ENCODE results near the gene TGFB1. TPM values are rescaled to one million over a fixed set of nuclear protein-coding genes. Genes with fewer than 3 reads are reported as not detected.

Gene TGFB1
- total and polyA plus RNA-seq, 2 of the 13 experiments (the other 11 are each of a cell fraction or from before 2014, with no cell fraction given), result 4.1 to 5.4 TPM

- TF ChIP-seq TFE3 (CRISPR knock-in tag; IDR thresholded peaks at IDR 0.05) (0 out of 2 replicates have a peak, but pooled peaks have one; percentile 34), RFXANK (CRISPR knock-in tag; IDR thresholded peaks at IDR 0.05) (no peak), MAFG (CRISPR knock-in tag; IDR thresholded peaks at IDR 0.05) (no peak), ZSCAN30 (CRISPR knock-in tag; IDR thresholded peaks at IDR 0.05) (no peak), ZNF670 (CRISPR knock-in tag; IDR thresholded peaks at IDR 0.05; ENCODE audit: borderline replicate concordance) (no peak), SMAD9 (CRISPR knock-in tag; IDR thresholded peaks at IDR 0.05) (no peak), KLF13 (CRISPR knock-in tag; IDR thresholded peaks at IDR 0.05) (no peak), ZFX (CRISPR knock-in tag; IDR thresholded peaks at IDR 0.05; ENCODE audit: low read depth) (0 out of 2 replicates have a peak, but pooled peaks have one; percentile 39), KAT7 (CRISPR knock-in tag; IDR thresholded peaks at IDR 0.05; ENCODE audit: borderline replicate concordance) (0 out of 2 replicates have a peak, but pooled peaks have one; percentile 33), MAZ (IDR thresholded peaks at IDR 0.05; ENCODE audit: borderline replicate concordance, low read depth, low read length) (peak; percentile 54), MAZ (CRISPR knock-in tag; IDR thresholded peaks at IDR 0.05; ENCODE audit: low read depth) (peak; percentile 68), ZNF800 (CRISPR knock-in tag; IDR thresholded peaks at IDR 0.05) (no peak), ELF4 (CRISPR knock-in tag; IDR thresholded peaks at IDR 0.05; ENCODE audit: borderline replicate concordance) (no peak), GATAD1 (CRISPR knock-in tag; IDR thresholded peaks at IDR 0.05) (peak; percentile 12; the same call in 1 of the 2 replicates), SMC3 (IDR thresholded peaks at IDR 0.05; ENCODE audit: low read length) (no peak; the same call in 1 of the 2 replicates), GABPB1 (CRISPR knock-in tag; IDR thresholded peaks at IDR 0.05) (peak; percentile 62; the same call in 1 of the 2 replicates), ZNF124 (CRISPR knock-in tag; IDR thresholded peaks at IDR 0.05) (no peak), ZNF609 (CRISPR knock-in tag; IDR thresholded peaks at IDR 0.05; ENCODE audit: borderline replicate concordance) (no peak), NCOA2 (CRISPR knock-in tag; IDR thresholded peaks at IDR 0.05) (no peak), ZNF550 (CRISPR knock-in tag; IDR thresholded peaks at IDR 0.05; ENCODE audit: borderline replicate concordance) (0 out of 2 replicates have a peak, but pooled peaks have one; percentile 57), KLF16 (CRISPR knock-in tag; IDR thresholded peaks at IDR 0.05) (peak in 1 of 2 experiments; percentile 55; a peak in 1 of 4 replicates), TBX2 (CRISPR knock-in tag; IDR thresholded peaks at IDR 0.05; ENCODE audit: borderline replicate concordance) (peak; percentile 60)
These were observed at the start of gene TGFB1 (continued) for GRCh38 chr19:41353466-41354342.

Data from HepG2 (cell line).